ENCODE measurements around the gene MAGEC3.

Gene MAGEC3

DNA sequence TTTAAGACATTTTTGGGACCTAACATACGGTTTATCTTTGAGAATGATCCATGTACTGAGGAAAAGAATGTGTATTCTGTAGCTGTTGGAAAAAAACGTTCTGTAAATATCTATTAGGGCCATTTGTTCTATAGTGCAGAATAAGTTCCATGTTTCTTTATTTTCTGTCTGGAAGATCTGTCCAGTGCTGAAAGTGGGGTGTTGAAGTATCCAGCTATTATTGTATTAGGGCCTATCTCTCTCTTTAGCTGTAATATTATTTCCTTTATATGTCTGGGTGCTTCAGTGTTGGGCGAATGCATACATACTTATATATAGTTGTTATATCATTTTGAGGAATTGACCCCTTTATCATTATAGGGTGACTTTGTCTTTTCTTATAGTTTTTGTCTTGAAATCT, 90.3 kb downstream of the MAGEC3 start:
- no peak overlapping the region for H3K27ac Mint-ChIP-seq
- H3K36me3 Mint-ChIP-seq (ENCODE audit: low read depth), result no peaks in the 10 kb centered on the region
- H3K4me1 Mint-ChIP-seq, result no peaks in the 10 kb centered on the region
- H3K9me3 Mint-ChIP-seq, result peaks cover 3% of the 10 kb centered on the region
- H3K4me3 Mint-ChIP-seq, result no peak overlapping the region
- H3K27me3 Mint-ChIP-seq (ENCODE audit: low read depth), result no peaks in the 10 kb centered on the region
- TF ChIP-seq, protein P1, sequence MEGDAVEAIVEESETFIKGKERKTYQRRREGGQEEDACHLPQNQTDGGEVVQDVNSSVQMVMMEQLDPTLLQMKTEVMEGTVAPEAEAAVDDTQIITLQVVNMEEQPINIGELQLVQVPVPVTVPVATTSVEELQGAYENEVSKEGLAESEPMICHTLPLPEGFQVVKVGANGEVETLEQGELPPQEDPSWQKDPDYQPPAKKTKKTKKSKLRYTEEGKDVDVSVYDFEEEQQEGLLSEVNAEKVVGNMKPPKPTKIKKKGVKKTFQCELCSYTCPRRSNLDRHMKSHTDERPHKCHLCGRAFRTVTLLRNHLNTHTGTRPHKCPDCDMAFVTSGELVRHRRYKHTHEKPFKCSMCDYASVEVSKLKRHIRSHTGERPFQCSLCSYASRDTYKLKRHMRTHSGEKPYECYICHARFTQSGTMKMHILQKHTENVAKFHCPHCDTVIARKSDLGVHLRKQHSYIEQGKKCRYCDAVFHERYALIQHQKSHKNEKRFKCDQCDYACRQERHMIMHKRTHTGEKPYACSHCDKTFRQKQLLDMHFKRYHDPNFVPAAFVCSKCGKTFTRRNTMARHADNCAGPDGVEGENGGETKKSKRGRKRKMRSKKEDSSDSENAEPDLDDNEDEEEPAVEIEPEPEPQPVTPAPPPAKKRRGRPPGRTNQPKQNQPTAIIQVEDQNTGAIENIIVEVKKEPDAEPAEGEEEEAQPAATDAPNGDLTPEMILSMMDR (IDR thresholded peaks at IDR 0.05; ENCODE audit: unreplicated experiment in 3 of 3), result no peak

DNA sequence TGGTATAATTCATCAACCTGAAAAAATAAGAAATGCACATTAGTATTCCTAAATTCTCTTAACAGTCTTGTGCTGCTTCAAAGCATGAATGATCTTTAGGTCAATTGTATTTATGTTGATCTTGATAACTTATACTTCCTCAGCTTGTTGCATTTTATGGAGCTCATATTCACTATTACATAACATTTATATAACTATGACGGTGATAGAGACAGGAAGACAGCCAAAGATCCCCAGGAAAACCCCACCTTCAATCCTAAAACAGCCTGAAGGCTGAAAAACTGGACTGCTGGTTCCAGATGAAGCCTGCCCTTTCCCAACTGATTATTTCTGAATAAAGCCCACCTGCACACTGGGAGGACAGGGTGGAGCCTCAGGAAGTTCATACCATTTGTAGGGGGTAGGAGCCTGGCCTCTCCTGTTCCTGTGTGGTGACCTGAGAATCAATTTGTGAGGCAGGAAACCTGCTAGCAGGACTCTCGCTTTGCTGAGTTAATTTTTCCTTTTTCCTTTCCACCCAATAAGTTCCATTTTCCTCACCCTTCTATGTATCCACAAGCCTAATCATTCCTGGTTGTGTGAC, 96.0 kb downstream of the MAGEC3 start:
- TF ChIP-seq, protein P1 (IDR thresholded peaks at IDR 0.05; ENCODE audit: unreplicated experiment in 3 of 3), result no peak
- H3K9me3 Mint-ChIP-seq, result peaks cover 8% of the 10 kb centered on the region
- no peaks in the 10 kb centered on the region for H3K27me3 Mint-ChIP-seq (ENCODE audit: low read depth)
- no peaks in the 10 kb centered on the region for H3K4me1 Mint-ChIP-seq
- H3K36me3 Mint-ChIP-seq (ENCODE audit: low read depth), result no peaks in the 10 kb centered on the region
- no peak overlapping the region for H3K4me3 Mint-ChIP-seq
- peak overlapping the region in 1 of 3 experiments; percentile 52 for H3K27ac Mint-ChIP-seq

DNA sequence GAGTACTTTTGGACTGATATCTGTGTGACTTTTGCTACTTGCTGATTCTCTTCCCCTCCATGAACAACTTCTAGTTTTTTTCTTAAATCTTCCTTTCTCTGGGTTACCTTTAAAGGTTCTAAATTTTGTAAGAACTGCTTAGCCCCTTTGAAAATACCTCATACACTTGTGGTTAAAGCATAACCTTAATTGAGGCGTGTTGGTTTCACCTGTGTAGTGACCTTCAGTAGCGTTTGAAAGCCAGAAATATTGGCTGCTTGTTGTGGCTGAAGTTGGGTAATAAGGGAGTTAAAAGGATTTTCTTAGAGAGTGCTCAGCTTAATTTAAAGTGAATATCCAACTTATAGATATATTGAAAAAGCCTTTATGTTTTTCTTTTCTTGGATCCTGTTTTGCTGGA, 97.5 kb downstream of the MAGEC3 start:
- no peaks in the 10 kb centered on the region for H3K4me1 Mint-ChIP-seq
- peak overlapping the region in 1 of 3 experiments; percentile 90 for H3K27ac Mint-ChIP-seq
- TF ChIP-seq, protein P1 (IDR thresholded peaks at IDR 0.05; ENCODE audit: unreplicated experiment in 3 of 3), result no peak

DNA sequence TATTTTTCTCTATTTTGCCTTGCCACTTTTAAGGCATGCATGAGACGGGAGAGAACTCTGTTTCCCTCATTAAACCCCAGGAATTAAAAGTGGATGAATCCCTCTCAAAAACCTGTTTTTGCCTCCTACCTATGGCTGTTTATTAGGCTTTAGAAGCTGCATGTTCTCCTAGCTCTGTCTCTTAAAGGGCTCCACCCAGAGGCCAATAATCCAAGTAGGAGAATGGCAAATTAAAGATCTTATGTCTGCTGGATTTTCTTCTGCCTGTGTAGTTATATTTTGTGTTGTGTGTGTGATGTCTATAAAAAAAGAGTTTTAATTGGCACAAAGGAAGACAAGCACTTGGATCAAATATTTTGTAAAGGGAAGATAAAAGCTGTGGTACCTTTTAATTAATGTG, 98.0 kb downstream of the MAGEC3 start:
- Mint-ChIP-seq H3K4me3 (peak overlapping the region in 1 of 3 experiments; percentile 20), H3K27ac (peak overlapping the region in 1 of 3 experiments; percentile 90), H3K36me3 (ENCODE audit: low read depth) (no peaks in the 10 kb centered on the region), H3K9me3 (peaks cover 8% of the 10 kb centered on the region), H3K27me3 (ENCODE audit: low read depth) (no peaks in the 10 kb centered on the region), H3K4me1 (no peaks in the 10 kb centered on the region)
- TF ChIP-seq, protein P1 (IDR thresholded peaks at IDR 0.05; ENCODE audit: unreplicated experiment in 3 of 3), result peak in 1 of 3 experiments; percentile 8

More for the DNA sequence above, 97.5 kb downstream of the MAGEC3 start:
- H3K9me3 Mint-ChIP-seq, result peaks cover 8% of the 10 kb centered on the region
- no peak overlapping the region for H3K4me3 Mint-ChIP-seq
- H3K36me3 Mint-ChIP-seq (ENCODE audit: low read depth), result no peaks in the 10 kb centered on the region
- H3K27me3 Mint-ChIP-seq (ENCODE audit: low read depth), result no peaks in the 10 kb centered on the region

DNA sequence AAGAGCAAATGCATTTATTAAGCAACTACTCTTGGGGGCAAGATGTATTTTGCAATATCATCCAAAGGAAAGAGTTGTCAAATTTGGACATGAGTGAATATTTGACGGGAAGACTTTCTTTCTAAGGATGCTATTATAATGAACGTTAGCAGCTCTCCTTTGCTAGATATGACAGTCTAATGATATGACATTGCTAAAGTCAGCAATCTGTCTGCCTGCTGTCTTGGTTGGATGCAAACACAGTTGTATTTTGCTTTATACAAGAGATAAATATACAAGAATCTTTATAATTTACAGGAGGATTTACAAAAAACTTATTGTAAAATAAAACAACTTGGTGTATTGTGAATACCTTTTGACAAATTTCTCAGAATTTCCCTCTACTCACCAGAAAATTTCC, 103.1 kb downstream of the MAGEC3 start:
- no peak overlapping the region for H3K4me3 Mint-ChIP-seq
- TF ChIP-seq, protein P1 (IDR thresholded peaks at IDR 0.05; ENCODE audit: unreplicated experiment in 3 of 3), result no peak
- no peaks in the 10 kb centered on the region for H3K27me3 Mint-ChIP-seq (ENCODE audit: low read depth)
- no peaks in the 10 kb centered on the region for H3K4me1 Mint-ChIP-seq
- no peaks in the 10 kb centered on the region for H3K36me3 Mint-ChIP-seq (ENCODE audit: low read depth)
- H3K27ac Mint-ChIP-seq, result no peak overlapping the region
- H3K9me3 Mint-ChIP-seq, result peaks cover 7% of the 10 kb centered on the region

DNA sequence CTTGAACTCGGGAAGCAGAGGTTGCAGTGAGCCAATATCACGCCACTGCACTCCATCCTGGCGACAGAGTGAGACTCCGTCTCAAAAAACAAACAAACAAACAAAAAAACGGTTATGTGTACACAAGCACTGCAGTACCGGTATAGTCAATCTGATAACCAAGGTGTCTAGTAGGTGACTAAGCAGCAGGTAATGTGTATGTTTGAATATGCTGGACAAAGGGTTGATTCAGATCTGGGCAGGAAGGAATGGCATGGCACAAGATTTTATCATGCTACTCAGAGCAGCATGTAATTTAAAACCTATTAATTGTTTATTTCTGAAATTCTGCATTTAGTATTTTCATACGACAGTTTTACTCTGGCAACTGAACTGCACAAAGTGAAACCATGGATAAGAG, 107.3 kb downstream of the MAGEC3 start:
- Mint-ChIP-seq H3K27ac (no peak overlapping the region), H3K4me1 (no peaks in the 10 kb centered on the region), H3K4me3 (no peak overlapping the region), H3K27me3 (ENCODE audit: low read depth) (no peaks in the 10 kb centered on the region), H3K9me3 (peaks cover 3% of the 10 kb centered on the region), H3K36me3 (ENCODE audit: low read depth) (no peaks in the 10 kb centered on the region)
- TF ChIP-seq, protein P1 (IDR thresholded peaks at IDR 0.05; ENCODE audit: unreplicated experiment in 3 of 3), result no peak
